Thoracic aorta (tissue), 2 donors: ENCODE results near the gene FLG2. TPM values are rescaled to one million over a fixed set of nuclear protein-coding genes. Genes with fewer than 3 reads are reported as not detected.

ENCODE experiments used
- ATAC-seq: fragments of 150-250 bp; one replicate; pipeline ENCODE4 v1.8.0; 2017; ENCODE audit warnings: low read depth; ENCODE audit not compliant: insufficient number of reproducible peaks, low FRiP score
- DNase-seq: peaks from one replicate; pipeline ENCODE4 v3.0.0-alpha.2; 2020; ENCODE audit warnings: low spot score
- H3K27ac ChIP-seq, 2 donors: fragments of 200-600 bp; sonication (generic); 1 replicate in 1 of 2; 2 replicates in 1 of 2; pipeline ENCODE4 v1.5.1; 2016; ENCODE audit warnings: mild to moderate bottlenecking in 2 of 2, moderate library complexity in 2 of 2
- H3K27me3 ChIP-seq: fragments of 200-600 bp; sonication (generic); replicated peaks from 2 replicates; pipeline ENCODE4 v1.6.0; 2016; ENCODE audit warnings: mild to moderate bottlenecking; ENCODE audit not compliant: insufficient read depth
- H3K36me3 ChIP-seq: fragments of 200-600 bp; sonication (generic); one replicate; pipeline ENCODE4 v1.5.1; 2016
- H3K4me1 ChIP-seq, 2 donors: fragments of 200-600 bp; sonication (generic); 1 replicate in 1 of 2; 2 replicates in 1 of 2; pipeline versions ENCODE4 v1.5.1 to v1.6.0; 2016; ENCODE audit warnings: low read depth in 2 of 2, mild to moderate bottlenecking in 1 of 2; ENCODE audit not compliant: control insufficient read depth in 1 of 2
- H3K4me3 ChIP-seq: fragments of 200-600 bp; sonication (generic); 2 replicates; pipeline ENCODE4 v1.5.1; 2016; ENCODE audit warnings: mild to moderate bottlenecking
- H3K9me3 ChIP-seq: fragments of 200-600 bp; sonication (generic); 2 replicates; pipeline ENCODE4 v1.5.1; 2016
- CTCF ChIP-seq: fragments of 200-600 bp; sonication (generic); IDR thresholded peaks from one replicate; pipeline ENCODE4 v1.5.1; 2019; ENCODE audit warnings: antibody characterized with exemption
- total RNA-seq, 2 donors: library from RNA; depleted of rRNA; stranded (reverse); fragments of >200 nt; gene quantifications; one replicate each; pipeline versions ENCODE4 v1.1.0 to v1.2.3, GENCODE V29; 2016

Gene FLG2
- total RNA-seq = 1 to 10 TPM in 1 of 2 donors, not detected in 1; 2.6 TPM

DNA sequence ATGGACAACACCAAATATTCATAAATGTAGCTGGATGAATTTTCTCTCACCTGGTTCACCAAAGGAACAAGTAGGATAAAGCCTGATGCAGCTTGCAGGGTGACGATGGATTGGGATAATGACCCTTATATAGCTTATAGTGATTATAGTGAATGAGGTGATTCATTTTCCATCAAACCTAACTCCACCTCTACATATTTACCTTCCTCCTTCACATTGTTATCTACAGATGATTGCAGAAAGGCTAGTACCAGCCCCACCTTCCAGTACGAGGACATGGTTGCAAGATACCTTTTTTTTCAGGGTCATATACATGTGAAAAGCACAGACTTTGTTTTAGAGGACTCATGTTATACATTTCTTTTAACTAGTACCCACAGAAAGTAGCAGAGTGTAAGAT lies at the start of gene FLG2:
FLG2 (minus strand) TSS at position 101 of the 400 bp plus-strand sequence. CDS start 1,122 bp downstream, outside the sequence.
- no peak for TF ChIP-seq CTCF
- Histone ChIP-seq H3K36me3 (no peaks in the 10 kb centered on the region), H3K9me3 (no peaks in the 10 kb centered on the region), H3K27ac (no peak within 1 kb of the TSS), H3K4me1 (no peaks in the 10 kb centered on the region), H3K4me3 (no peak within 1 kb of the TSS), H3K27me3 (no peaks in the 10 kb centered on the region)
- DNase-seq (no peak), ATAC-seq (no peak)

GRCh38 chr1:152408664-152409063 lies 48.9 kb upstream of the FLG2 start:
- ATAC-seq = no peak
- H3K27ac ChIP-seq = no peak overlapping the region
- no peaks in the 10 kb centered on the region for H3K9me3 ChIP-seq
- no peak for TF ChIP-seq CTCF
- DNase-seq = no peak
- no peaks in the 10 kb centered on the region for H3K4me1 ChIP-seq
- H3K4me3 ChIP-seq = no peak overlapping the region
- no peaks in the 10 kb centered on the region for H3K36me3 ChIP-seq
- no peaks in the 10 kb centered on the region for H3K27me3 ChIP-seq

DNA sequence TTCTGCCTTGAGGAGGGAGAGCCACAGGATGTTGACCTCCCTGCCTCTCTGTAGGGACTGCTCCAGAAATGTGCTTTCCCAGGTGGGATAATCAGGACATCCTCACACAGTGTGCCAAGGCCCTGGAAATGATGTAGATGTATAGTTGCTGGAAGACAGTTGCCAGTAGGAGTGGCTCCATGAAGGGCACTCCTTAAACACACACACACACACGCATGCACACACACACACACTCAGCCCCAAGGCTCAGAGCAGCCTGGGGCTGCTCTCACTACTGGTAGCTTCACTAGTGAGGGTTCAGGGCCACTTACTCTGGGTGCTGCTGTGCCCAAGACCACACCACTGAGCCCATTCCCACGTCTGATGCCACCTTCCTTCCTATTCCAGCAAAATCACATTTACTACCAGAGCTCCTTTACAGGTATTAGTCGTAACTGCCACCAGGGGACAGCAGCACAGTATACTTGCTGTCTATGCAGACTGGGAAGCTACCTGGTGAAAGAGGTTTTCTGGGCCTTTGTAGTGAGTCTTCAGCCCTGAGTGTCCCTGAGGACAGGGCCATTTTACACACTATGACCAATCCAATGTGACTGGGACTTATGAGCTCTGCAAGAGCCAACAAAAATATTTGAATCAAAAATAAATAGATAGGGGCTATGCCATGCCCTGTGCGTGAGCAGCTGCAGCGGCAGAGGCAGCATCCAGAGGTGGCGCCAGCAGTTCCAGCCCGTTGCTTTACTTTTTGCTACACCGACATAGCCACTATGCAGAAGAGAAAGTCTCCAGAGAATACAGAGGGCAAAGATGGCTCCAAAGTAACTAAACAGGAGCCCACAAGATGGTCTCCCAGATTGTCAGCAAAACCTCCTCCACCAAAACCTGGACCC lies 39.2 kb upstream of the FLG2 start:
- TF ChIP-seq CTCF = no peak
- DNase-seq (no peak), ATAC-seq (no peak)
- Histone ChIP-seq H3K27ac (no peak overlapping the region), H3K27me3 (no peaks in the 10 kb centered on the region), H3K36me3 (no peaks in the 10 kb centered on the region), H3K9me3 (no peaks in the 10 kb centered on the region), H3K4me3 (no peak overlapping the region), H3K4me1 (no peaks in the 10 kb centered on the region)

DNA sequence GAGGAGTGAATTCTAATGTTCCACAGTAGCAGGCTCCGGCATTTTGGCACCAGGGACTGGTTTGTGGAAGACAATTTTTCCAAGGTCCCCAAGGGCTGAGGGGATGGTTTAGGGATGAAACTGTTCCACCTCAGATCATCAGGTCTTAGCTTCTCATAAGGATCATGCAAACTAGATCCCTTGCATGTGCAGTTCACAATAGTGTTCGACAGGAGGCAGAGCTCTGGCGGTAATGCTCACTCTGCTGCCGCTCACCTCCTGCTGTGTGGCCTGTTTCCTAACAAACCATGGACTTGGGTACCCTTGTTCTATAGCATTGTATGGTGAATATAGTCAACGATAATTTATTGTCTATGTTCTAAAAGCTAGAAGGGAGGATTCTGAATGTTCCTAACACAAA lies 37.7 kb upstream of the FLG2 start:
- no peak for ATAC-seq
- no peaks in the 10 kb centered on the region for H3K27me3 ChIP-seq
- H3K9me3 ChIP-seq = no peaks in the 10 kb centered on the region
- TF ChIP-seq CTCF = no peak
- H3K36me3 ChIP-seq = no peaks in the 10 kb centered on the region
- H3K4me3 ChIP-seq = no peak overlapping the region
- no peaks in the 10 kb centered on the region for H3K4me1 ChIP-seq
- no peak overlapping the region for H3K27ac ChIP-seq
- DNase-seq = no peak

DNA sequence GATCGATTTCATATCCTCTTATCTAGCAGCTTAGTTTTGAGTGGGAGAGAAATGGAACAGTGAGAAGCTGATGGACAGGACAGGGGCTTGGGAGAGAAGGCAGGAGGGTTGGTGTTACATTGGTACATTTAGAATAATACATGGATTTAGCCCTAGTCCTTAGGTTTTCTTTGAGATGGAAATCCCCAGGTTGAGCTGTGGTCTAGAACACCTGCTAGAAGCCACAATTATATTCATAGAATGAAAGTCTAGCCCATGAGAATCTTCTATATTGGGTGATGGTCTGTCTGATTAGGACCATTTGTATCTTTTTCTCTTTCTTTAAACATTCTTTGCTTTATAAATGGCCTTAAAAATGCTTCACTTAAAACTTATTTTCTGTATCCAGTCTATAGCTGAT lies 34.3 kb upstream of the FLG2 start:
- Histone ChIP-seq H3K27ac (no peak overlapping the region), H3K36me3 (no peaks in the 10 kb centered on the region), H3K27me3 (peaks cover 7% of the 10 kb centered on the region), H3K4me1 (no peaks in the 10 kb centered on the region), H3K9me3 (no peaks in the 10 kb centered on the region), H3K4me3 (no peak overlapping the region)
- DNase-seq (no peak), ATAC-seq (no peak)
- no peak for TF ChIP-seq CTCF
